Ascending aorta (tissue), 2 donors: Measurements from ENCODE around the gene SLC29A3. TPM values are rescaled to one million over a fixed set of nuclear protein-coding genes. Genes with fewer than 3 reads are reported as not detected.
A peak's percentile ranks its signal among the peaks of the same experiment; 100 is the strongest.

Experiments
- DNase-seq, 2 donors: peaks; one replicate each; pipeline ENCODE4 v3.0.0-alpha.2; 2019; ENCODE audit warnings: low spot score in 2 of 2
- H3K27ac ChIP-seq, 2 donors: fragments of 200-600 bp; sonication (generic); one replicate each; pipeline ENCODE4 v1.5.1; 2016 to 2017; ENCODE audit warnings: mild to moderate bottlenecking in 1 of 2
- H3K27me3 ChIP-seq: fragments of 200-600 bp; sonication (generic); one replicate; pipeline ENCODE4 v1.5.1; 2017
- H3K36me3 ChIP-seq, 2 donors: fragments of 200-600 bp; sonication (generic); one replicate each; pipeline ENCODE4 v1.5.1; 2016
- H3K4me1 ChIP-seq, 2 donors: fragments of 200-600 bp; sonication (generic); one replicate each; pipeline ENCODE4 v1.5.1; 2016 to 2017; ENCODE audit warnings: mild to moderate bottlenecking in 1 of 2
- H3K4me3 ChIP-seq, 2 donors: fragments of 200-600 bp; sonication (generic); one replicate each; pipeline ENCODE4 v1.5.1; 2016 to 2017; ENCODE audit warnings: mild to moderate bottlenecking in 1 of 2
- H3K9me3 ChIP-seq, 2 donors: fragments of 200-600 bp; sonication (generic); one replicate each; pipeline ENCODE4 v1.5.1; 2016
- intact Hi-C: fragments of 100-400 bp; cut with DNase I; formaldehyde crosslinking; loops from one replicate; pipeline ENCODE4 v1.15.1; 2023
- total RNA-seq: library from RNA; depleted of rRNA; stranded (reverse); fragments of >200 nt; gene quantifications from one replicate; pipeline ENCODE4 v1.1.0, GENCODE V29; 2016
- TF ChIP-seq, protein P1 (sequence below), 3 experiments: fragments of 200-600 bp in 2 of 3; fragments of 450-650 bp in 1 of 3; sonication (generic) in 2 of 3; IDR thresholded peaks; one replicate each; pipeline ENCODE4 v1.5.1; 2016 to 2019; ENCODE audit warnings: antibody characterized with exemption in 3 of 3, mild to moderate bottlenecking in 1 of 3, moderate library complexity in 1 of 3

Gene SLC29A3
- total RNA-seq, 1 donor from 2014 or later, result 0.64 TPM

- DNase-seq, result peak in 1 of 2 donors; percentile 45
- H3K27me3 ChIP-seq, result no peaks in the 10 kb centered on the region
- TF ChIP-seq, protein P1, sequence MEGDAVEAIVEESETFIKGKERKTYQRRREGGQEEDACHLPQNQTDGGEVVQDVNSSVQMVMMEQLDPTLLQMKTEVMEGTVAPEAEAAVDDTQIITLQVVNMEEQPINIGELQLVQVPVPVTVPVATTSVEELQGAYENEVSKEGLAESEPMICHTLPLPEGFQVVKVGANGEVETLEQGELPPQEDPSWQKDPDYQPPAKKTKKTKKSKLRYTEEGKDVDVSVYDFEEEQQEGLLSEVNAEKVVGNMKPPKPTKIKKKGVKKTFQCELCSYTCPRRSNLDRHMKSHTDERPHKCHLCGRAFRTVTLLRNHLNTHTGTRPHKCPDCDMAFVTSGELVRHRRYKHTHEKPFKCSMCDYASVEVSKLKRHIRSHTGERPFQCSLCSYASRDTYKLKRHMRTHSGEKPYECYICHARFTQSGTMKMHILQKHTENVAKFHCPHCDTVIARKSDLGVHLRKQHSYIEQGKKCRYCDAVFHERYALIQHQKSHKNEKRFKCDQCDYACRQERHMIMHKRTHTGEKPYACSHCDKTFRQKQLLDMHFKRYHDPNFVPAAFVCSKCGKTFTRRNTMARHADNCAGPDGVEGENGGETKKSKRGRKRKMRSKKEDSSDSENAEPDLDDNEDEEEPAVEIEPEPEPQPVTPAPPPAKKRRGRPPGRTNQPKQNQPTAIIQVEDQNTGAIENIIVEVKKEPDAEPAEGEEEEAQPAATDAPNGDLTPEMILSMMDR (IDR thresholded peaks at IDR 0.05), result no peak
- H3K4me3 ChIP-seq, result no peak overlapping the region
- peaks cover 0 to 18% of the 10 kb centered on the region in 2 donors for H3K9me3 ChIP-seq
- no peaks in the 10 kb centered on the region for H3K36me3 ChIP-seq
- no peaks in the 10 kb centered on the region for H3K4me1 ChIP-seq
- intact Hi-C loops, result no loop called here
- no peak overlapping the region for H3K27ac ChIP-seq
Observed at GRCh38 chr10:71409516-71410104, 90.6 kb downstream of the SLC29A3 start.

Other genes starting within 250 kb of the SLC29A3 start
- 42.4 TPM for gene UNC5B, start 106.7 kb upstream of the SLC29A3 start, total RNA-seq
- 40.9 TPM for gene CDH23, start 77.7 kb downstream of the SLC29A3 start, total RNA-seq